GM12878 (cell line): ENCODE measurements around the gene FAM89A. TPM values are rescaled to one million over a fixed set of nuclear protein-coding genes. Genes with fewer than 3 reads are reported as not detected.

ENCODE experiments used
- ATF3 ChIP-seq: IDR thresholded peaks from 2 replicates; pipeline ENCODE4 v1.6.1; 2011; ENCODE audit warnings: low read depth, mild to moderate bottlenecking, low read length, moderate library complexity, borderline replicate concordance; ENCODE audit errors: extremely low read depth
- CEBPB ChIP-seq, 2 experiments: fragments of 150-350 bp in 1 of 2; IDR thresholded peaks; 2 replicates each; pipeline ENCODE4 v1.6.1; 2012 to 2014; ENCODE audit warnings: low read depth in 2 of 2, low read length in 2 of 2, borderline replicate concordance in 1 of 2, inconsistent platforms in 1 of 2
- CHD1 ChIP-seq: IDR thresholded peaks from 2 replicates; pipeline ENCODE4 v1.6.1; 2012; ENCODE audit warnings: low read depth, low read length, improper control_type of control experiment
- EED ChIP-seq: sonication (generic); IDR thresholded peaks from 2 replicates; pipeline ENCODE4 v1.6.1; 2016; ENCODE audit warnings: antibody characterized with exemption, low read depth
- EGR1 ChIP-seq, 2 experiments: IDR thresholded peaks; 1 replicate in 1 of 2; 2 replicates in 1 of 2; pipeline ENCODE4 v1.6.1; 2011 to 2012; ENCODE audit warnings: low read depth in 2 of 2, low read length in 2 of 2, borderline replicate concordance in 1 of 2, mild to moderate bottlenecking in 1 of 2, moderate library complexity in 1 of 2
- EZH2 ChIP-seq: IDR thresholded peaks from 2 replicates; pipeline ENCODE4 v1.6.1; 2012; ENCODE audit warnings: low read depth, mild to moderate bottlenecking, control low read depth, inconsistent platforms, low read length, borderline replicate concordance; ENCODE audit not compliant: control insufficient read depth
- GATAD2B ChIP-seq: fragments of 450-650 bp; conservative IDR thresholded peaks from 2 replicates; pipeline ENCODE4 v1.6.1; 2017; ENCODE audit warnings: low read depth, mild to moderate bottlenecking, moderate library complexity
- HCFC1 ChIP-seq: fragments of 150-350 bp; IDR thresholded peaks from 2 replicates; pipeline ENCODE4 v1.6.1; 2014; ENCODE audit warnings: low read length
- IRF5 ChIP-seq: fragments of 450-650 bp; IDR thresholded peaks from 2 replicates; pipeline ENCODE4 v1.6.1; 2017; ENCODE audit warnings: borderline replicate concordance
- KAT2A ChIP-seq: conservative IDR thresholded peaks from 2 replicates; pipeline ENCODE4 v1.6.1; 2011; ENCODE audit warnings: low read depth, low read length; ENCODE audit not compliant: control insufficient read depth
- MAX ChIP-seq: IDR thresholded peaks from 2 replicates; pipeline ENCODE4 v1.6.1; 2012; ENCODE audit warnings: low read depth, low read length, improper control_type of control experiment
- NBN ChIP-seq: fragments of 450-650 bp; IDR thresholded peaks from 2 replicates; pipeline ENCODE4 v1.6.1; 2016
- NFXL1 ChIP-seq: fragments of 450-650 bp; IDR thresholded peaks from 2 replicates; pipeline ENCODE4 v1.6.1; 2017; ENCODE audit warnings: antibody characterized with exemption, mild to moderate bottlenecking, borderline replicate concordance
- NKRF ChIP-seq: fragments of 450-650 bp; conservative IDR thresholded peaks from 2 replicates; pipeline ENCODE4 v1.6.1; 2017; ENCODE audit warnings: mild to moderate bottlenecking, moderate library complexity
- NRF1 ChIP-seq: conservative IDR thresholded peaks from 2 replicates; pipeline ENCODE4 v1.6.1; 2011; ENCODE audit warnings: mild to moderate bottlenecking, low read depth, low read length, improper control_type of control experiment
- POLR2A ChIP-seq: IDR thresholded peaks from 2 replicates; pipeline ENCODE4 v1.6.1; 2011; ENCODE audit warnings: low read depth, mild to moderate bottlenecking, low read length
- RCOR1 ChIP-seq: conservative IDR thresholded peaks from 2 replicates; pipeline ENCODE4 v1.6.1; 2012; ENCODE audit warnings: low read depth, low read length, improper control_type of control experiment
- RFX5 ChIP-seq: IDR thresholded peaks from 2 replicates; pipeline ENCODE4 v1.6.1; 2011; ENCODE audit warnings: low read depth, low read length, improper control_type of control experiment
- SP1 ChIP-seq: IDR thresholded peaks from one replicate; pipeline ENCODE4 v1.6.1; 2011; ENCODE audit warnings: low read depth, low read length
- STAT3 ChIP-seq: IDR thresholded peaks from 2 replicates; pipeline ENCODE4 v1.6.1; 2011; ENCODE audit warnings: low read depth, low read length, improper control_type of control experiment
- ZBTB11 ChIP-seq: fragments of 450-650 bp; formaldehyde crosslinking; IDR thresholded peaks from 2 replicates; pipeline ENCODE4 v1.5.0; 2022; ENCODE audit warnings: mild to moderate bottlenecking, missing genetic modification characterization
- ZBTB33 ChIP-seq: fragments of 450-650 bp; IDR thresholded peaks from 2 replicates; pipeline ENCODE4 v1.6.1; 2017; ENCODE audit warnings: mild to moderate bottlenecking
- ZNF207 ChIP-seq: fragments of 450-650 bp; IDR thresholded peaks from 2 replicates; pipeline ENCODE4 v1.6.1; 2014; ENCODE audit warnings: antibody characterized with exemption, mild to moderate bottlenecking, borderline replicate concordance
- polyA plus RNA-seq, 11 experiments: library from polyadenylated mRNA; depleted of rRNA in 4 of 11; unstranded in 6 of 11; stranded (reverse) in 5 of 11; fragments of >200 nt; fragmentation: Nextera tagmentation in 4 of 11; fragmentation: Illumina TruSeq in 1 of 11; extraction: Ambion mirVana in 4 of 11; extraction: Trizol in 1 of 11; gene quantifications; 1 replicate in 1 of 11; 2 replicates in 10 of 11; pipeline versions ENCODE4 v1.2.1 to v1.2.3, GENCODE V29; 2011 to 2016; ENCODE audit warnings: inconsistent platforms in 2 of 11, missing spikeins in 2 of 11, low read depth in 1 of 11
- total RNA-seq, 4 experiments: library from RNA; depleted of rRNA in 3 of 4; stranded (reverse); fragments of >200 nt in 3 of 4; fragmentation: Illumina TruSeq in 1 of 4; extraction: Trizol in 1 of 4; gene quantifications; 2 replicates each; pipeline versions ENCODE4 v1.2.1 to v1.2.3, GENCODE V29; 2013 to 2021

Gene FAM89A
- total and polyA plus RNA-seq, 10 of the 15 experiments (the other 5 are each of a cell fraction or from before 2014, with no cell fraction given) = 0.06 to 0.72 (median 0.14) TPM; not detected in 4

GRCh38 chr1:230972855-230973271 is 67.2 kb downstream of the FAM89A start (continued):
- no peak for TF ChIP-seq ZBTB11 (CRISPR knock-in tag)
- no peak for TF ChIP-seq HCFC1
- TF ChIP-seq NFXL1 = no peak
- no peak for TF ChIP-seq EZH2
- no peak for TF ChIP-seq MAX
- TF ChIP-seq GATAD2B = no peak
- TF ChIP-seq NRF1 = no peak
- no peak for TF ChIP-seq IRF5
- TF ChIP-seq CHD1 = no peak
- TF ChIP-seq STAT3 = no peak
- no peak; the same call in 1 of the 2 replicates for TF ChIP-seq EED
- TF ChIP-seq KAT2A = no peak
- no peak for TF ChIP-seq ZNF207
- TF ChIP-seq RFX5 = no peak
- TF ChIP-seq RCOR1 = no peak
- no peak for TF ChIP-seq NKRF
- 0 out of 2 replicates have a peak, but pooled peaks have one; percentile 30 for TF ChIP-seq NBN
- TF ChIP-seq ATF3 = no peak
- no peak for TF ChIP-seq CEBPB (IDR thresholded peaks at IDR 0.05; ENCODE audit: borderline replicate concordance in 1 of 2, low read depth in 2 of 2, low read length in 2 of 2)
- no peak for TF ChIP-seq POLR2A
- TF ChIP-seq ZBTB33 = no peak
- TF ChIP-seq EGR1 (IDR thresholded peaks at IDR 0.05; ENCODE audit: borderline replicate concordance in 1 of 2, low read depth in 2 of 2, low read length in 2 of 2) = no peak
- no peak for TF ChIP-seq SP1
